ENCODE measurements around the gene COL28A1. TPM values are rescaled to one million over a fixed set of nuclear protein-coding genes. Genes with fewer than 3 reads are reported as not detected.

Gene COL28A1
- total and polyA plus RNA-seq, 2 of the 13 experiments (the other 11 are each of a cell fraction or from before 2014, with no cell fraction given): 0.07 to 0.15 TPM

DNA sequence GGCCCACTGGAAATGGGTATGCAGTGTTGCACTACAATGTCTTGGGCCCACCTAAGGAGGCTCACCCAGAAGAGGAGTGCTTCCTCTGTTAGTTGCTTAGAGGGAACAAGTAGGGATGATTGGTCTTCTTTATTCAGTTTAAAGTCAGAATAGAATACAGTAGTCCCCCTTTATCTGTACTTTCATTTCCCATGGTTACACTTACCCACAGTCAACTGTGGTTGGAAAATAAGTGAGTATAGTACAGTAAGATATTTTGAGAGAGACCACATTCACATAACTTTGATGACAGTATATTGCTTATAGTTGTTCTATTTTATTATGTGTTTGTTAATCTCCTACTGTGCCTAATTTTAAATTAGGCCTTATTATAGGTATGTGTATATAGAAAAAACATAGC lies 151.4 kb downstream of the COL28A1 start:
- Histone ChIP-seq H3K4me2 (ENCODE audit: low read depth, low read length) (no peak overlapping the region), H3K9me3 (ENCODE audit: low read length) (no peaks in the 10 kb centered on the region), H3K27ac (ENCODE audit: extremely low read length, insufficient read depth, low read length) (no peak overlapping the region), H4K20me1 (ENCODE audit: insufficient read depth, low read length) (no peaks in the 10 kb centered on the region), H3K27me3 (ENCODE audit: control insufficient read depth in 1 of 2, insufficient read depth in 2 of 2, low read length in 2 of 2) (peaks cover 0 to 4% of the 10 kb centered on the region in 2 experiments; a peak in 2 of 5 replicates), H3K36me3 (replicated peaks in 1 of 2; ENCODE audit: control insufficient read depth in 1 of 2, insufficient read depth in 2 of 2, low read length in 2 of 2) (no peaks in the 10 kb centered on the region), H3K79me2 (ENCODE audit: insufficient read depth, low read length) (no peaks in the 10 kb centered on the region), H3K4me1 (ENCODE audit: insufficient read depth, low read length) (no peaks in the 10 kb centered on the region), H3K9ac (ENCODE audit: insufficient read depth, low read depth, low read length) (no peak overlapping the region), H2AFZ (ENCODE audit: low read length) (no peak overlapping the region), H3K4me3 (replicated peaks in 1 of 3; ENCODE audit: insufficient read depth in 1 of 3, low read depth in 2 of 3, low read length in 3 of 3) (no peak overlapping the region)
- intact Hi-C loops (cut with micrococcal nuclease; ENCODE audit: unreplicated experiment): no loop called here
- ChIA-PET CTCF (ENCODE audit: low intra/inter-chr PET ratio, low total read pairs) (no interaction called here), POLR2A (no interaction called here)
- no peak for DNase-seq (ENCODE audit: low spot score)
- no TSS peak for BruUV-seq (replicated peaks)
- in situ Hi-C loops (cut with HindIII; ENCODE audit: extremely low pct_ligation_motif_present, low pct_unique_long_range_greater_than_20kb): no loop called here
- TF ChIP-seq SCMH1 (CRISPR knock-in tag; IDR thresholded peaks at IDR 0.05; ENCODE audit: borderline replicate concordance) (no peak), ZNF274 (CRISPR knock-in tag; IDR thresholded peaks at IDR 0.05) (no peak), FOSL1 (CRISPR knock-in tag; IDR thresholded peaks at IDR 0.05; ENCODE audit: borderline replicate concordance) (no peak), ONECUT2 (CRISPR knock-in tag; IDR thresholded peaks at IDR 0.05) (no peak), NR1H2 (CRISPR knock-in tag; IDR thresholded peaks at IDR 0.05; ENCODE audit: borderline replicate concordance, low read depth) (no peak), MEIS1 (CRISPR knock-in tag; IDR thresholded peaks at IDR 0.05; ENCODE audit: borderline replicate concordance) (no peak)
- TF ChIP-seq, protein P1, sequence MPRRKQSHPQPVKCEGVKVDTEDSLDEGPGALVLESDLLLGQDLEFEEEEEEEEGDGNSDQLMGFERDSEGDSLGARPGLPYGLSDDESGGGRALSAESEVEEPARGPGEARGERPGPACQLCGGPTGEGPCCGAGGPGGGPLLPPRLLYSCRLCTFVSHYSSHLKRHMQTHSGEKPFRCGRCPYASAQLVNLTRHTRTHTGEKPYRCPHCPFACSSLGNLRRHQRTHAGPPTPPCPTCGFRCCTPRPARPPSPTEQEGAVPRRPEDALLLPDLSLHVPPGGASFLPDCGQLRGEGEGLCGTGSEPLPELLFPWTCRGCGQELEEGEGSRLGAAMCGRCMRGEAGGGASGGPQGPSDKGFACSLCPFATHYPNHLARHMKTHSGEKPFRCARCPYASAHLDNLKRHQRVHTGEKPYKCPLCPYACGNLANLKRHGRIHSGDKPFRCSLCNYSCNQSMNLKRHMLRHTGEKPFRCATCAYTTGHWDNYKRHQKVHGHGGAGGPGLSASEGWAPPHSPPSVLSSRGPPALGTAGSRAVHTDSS (CRISPR knock-in tag; conservative IDR thresholded peaks at IDR 0.05): no peak
- TF ChIP-seq, protein P2, sequence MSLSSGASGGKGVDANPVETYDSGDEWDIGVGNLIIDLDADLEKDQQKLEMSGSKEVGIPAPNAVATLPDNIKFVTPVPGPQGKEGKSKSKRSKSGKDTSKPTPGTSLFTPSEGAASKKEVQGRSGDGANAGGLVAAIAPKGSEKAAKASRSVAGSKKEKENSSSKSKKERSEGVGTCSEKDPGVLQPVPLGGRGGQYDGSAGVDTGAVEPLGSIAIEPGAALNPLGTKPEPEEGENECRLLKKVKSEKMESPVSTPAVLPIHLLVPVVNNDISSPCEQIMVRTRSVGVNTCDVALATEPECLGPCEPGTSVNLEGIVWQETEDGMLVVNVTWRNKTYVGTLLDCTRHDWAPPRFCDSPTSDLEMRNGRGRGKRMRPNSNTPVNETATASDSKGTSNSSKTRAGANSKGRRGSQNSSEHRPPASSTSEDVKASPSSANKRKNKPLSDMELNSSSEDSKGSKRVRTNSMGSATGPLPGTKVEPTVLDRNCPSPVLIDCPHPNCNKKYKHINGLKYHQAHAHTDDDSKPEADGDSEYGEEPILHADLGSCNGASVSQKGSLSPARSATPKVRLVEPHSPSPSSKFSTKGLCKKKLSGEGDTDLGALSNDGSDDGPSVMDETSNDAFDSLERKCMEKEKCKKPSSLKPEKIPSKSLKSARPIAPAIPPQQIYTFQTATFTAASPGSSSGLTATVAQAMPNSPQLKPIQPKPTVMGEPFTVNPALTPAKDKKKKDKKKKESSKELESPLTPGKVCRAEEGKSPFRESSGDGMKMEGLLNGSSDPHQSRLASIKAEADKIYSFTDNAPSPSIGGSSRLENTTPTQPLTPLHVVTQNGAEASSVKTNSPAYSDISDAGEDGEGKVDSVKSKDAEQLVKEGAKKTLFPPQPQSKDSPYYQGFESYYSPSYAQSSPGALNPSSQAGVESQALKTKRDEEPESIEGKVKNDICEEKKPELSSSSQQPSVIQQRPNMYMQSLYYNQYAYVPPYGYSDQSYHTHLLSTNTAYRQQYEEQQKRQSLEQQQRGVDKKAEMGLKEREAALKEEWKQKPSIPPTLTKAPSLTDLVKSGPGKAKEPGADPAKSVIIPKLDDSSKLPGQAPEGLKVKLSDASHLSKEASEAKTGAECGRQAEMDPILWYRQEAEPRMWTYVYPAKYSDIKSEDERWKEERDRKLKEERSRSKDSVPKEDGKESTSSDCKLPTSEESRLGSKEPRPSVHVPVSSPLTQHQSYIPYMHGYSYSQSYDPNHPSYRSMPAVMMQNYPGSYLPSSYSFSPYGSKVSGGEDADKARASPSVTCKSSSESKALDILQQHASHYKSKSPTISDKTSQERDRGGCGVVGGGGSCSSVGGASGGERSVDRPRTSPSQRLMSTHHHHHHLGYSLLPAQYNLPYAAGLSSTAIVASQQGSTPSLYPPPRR (CRISPR knock-in tag; IDR thresholded peaks at IDR 0.05; ENCODE audit: borderline replicate concordance): no peak
- TF ChIP-seq, protein P3, sequence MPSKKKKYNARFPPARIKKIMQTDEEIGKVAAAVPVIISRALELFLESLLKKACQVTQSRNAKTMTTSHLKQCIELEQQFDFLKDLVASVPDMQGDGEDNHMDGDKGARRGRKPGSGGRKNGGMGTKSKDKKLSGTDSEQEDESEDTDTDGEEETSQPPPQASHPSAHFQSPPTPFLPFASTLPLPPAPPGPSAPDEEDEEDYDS (CRISPR knock-in tag; IDR thresholded peaks at IDR 0.05): no peak
- TF ChIP-seq, protein P4, sequence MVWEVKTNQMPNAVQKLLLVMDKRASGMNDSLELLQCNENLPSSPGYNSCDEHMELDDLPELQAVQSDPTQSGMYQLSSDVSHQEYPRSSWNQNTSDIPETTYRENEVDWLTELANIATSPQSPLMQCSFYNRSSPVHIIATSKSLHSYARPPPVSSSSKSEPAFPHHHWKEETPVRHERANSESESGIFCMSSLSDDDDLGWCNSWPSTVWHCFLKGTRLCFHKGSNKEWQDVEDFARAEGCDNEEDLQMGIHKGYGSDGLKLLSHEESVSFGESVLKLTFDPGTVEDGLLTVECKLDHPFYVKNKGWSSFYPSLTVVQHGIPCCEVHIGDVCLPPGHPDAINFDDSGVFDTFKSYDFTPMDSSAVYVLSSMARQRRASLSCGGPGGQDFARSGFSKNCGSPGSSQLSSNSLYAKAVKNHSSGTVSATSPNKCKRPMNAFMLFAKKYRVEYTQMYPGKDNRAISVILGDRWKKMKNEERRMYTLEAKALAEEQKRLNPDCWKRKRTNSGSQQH (CRISPR knock-in tag; IDR thresholded peaks at IDR 0.05; ENCODE audit: low read depth): no peak
- TF ChIP-seq, protein P5, sequence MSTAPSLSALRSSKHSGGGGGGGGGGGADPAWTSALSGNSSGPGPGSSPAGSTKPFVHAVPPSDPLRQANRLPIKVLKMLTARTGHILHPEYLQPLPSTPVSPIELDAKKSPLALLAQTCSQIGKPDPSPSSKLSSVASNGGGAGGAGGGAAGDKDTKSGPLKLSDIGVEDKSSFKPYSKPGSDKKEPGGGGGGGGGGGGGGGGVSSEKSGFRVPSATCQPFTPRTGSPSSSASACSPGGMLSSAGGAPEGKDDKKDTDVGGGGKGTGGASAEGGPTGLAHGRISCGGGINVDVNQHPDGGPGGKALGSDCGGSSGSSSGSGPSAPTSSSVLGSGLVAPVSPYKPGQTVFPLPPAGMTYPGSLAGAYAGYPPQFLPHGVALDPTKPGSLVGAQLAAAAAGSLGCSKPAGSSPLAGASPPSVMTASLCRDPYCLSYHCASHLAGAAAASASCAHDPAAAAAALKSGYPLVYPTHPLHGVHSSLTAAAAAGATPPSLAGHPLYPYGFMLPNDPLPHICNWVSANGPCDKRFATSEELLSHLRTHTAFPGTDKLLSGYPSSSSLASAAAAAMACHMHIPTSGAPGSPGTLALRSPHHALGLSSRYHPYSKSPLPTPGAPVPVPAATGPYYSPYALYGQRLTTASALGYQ (CRISPR knock-in tag; IDR thresholded peaks at IDR 0.05): no peak
- no peak for ATAC-seq
- FAIRE-seq: no peak

All from HepG2 (cell line).